GM21390 (cell line): ENCODE measurements around the gene SLC4A11.
"Not testable (repeated sequence)": the region's sequence is repeated elsewhere in the genome, so short reads cannot be mapped to it uniquely, and the experiment has no call there.

Experiments
- ATAC-seq: cut with Tn5 transposase; IDR thresholded peaks from one replicate; pipeline ENCODE4 v1.9.1; 2021; ENCODE audit not compliant: unreplicated experiment

The SLC4A11 gene

DNA sequence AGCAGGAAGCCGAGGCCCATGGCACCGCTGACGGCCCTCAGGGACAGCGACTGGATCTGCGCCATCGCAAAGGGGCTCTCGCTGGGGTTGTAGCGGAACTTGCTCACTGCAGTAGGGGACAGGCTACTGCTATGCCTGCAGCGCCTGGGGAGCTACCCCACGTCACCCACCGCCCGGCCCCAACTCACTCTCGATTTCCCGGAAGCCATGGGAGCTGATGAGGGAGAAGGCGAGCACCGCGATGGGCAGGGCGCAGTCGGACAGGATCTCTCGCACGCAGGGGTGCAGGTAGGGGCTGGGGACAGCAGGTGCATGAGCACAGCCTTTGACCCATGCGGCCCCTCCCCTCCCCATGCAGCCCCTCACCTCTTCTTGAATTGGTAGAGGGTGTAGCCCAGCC lies 9.8 kb downstream of the SLC4A11 start:
- ATAC-seq: no peak

DNA sequence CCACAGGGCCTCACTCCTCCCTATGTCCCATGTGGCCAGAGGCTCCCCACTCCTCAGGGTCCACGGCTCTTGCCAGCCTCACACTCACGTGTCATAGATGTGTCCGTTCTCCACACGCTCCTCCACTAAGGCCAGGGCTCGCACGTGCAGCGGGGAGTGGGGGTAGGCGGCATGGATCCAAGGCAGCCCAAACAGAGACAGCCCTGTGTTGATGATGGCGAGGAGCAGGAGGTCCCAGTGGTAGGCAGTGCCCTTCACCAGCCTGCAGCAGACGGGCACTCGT lies 10.3 kb downstream of the SLC4A11 start:
- no peak for ATAC-seq

DNA sequence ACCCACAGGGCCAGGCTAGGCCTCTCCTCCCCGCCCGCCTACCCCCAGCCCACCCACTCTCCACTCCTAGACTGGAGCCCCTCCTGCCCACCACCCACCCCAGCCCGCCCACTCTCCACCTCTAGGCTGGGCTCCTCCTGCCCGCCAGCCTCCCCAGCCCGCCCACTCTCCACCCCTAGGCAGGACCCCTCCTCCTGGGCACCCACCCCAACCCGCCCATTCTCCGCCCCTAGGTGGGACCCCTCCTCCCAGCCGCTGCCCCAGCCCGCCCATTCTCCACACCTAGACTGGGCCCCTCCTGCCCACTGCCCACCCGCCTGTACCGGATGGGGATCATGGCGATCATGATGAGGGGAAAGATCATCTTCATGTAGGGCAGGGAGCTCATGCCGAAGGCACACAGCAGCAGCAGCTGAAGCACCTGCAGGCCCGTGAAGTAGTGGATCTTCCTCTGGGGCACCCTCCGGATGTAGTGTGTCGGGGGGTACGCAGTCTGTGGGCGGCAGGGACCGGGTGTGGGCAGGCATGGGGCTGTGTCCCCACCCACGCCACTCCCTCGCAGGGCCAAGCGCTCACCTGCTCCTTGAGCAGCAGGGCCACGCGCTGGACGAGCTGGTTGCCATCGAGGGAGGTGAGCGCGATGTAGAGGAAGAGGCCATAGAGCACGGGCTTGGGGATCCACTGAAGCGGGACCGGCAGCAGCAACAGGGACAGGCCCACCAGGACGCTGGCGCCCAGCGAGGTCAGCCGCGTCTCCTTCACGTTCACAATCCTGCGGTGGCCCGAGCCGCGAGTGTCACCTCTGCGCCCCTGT lies 10.8 kb downstream of the SLC4A11 start:
- ATAC-seq: no peak

DNA sequence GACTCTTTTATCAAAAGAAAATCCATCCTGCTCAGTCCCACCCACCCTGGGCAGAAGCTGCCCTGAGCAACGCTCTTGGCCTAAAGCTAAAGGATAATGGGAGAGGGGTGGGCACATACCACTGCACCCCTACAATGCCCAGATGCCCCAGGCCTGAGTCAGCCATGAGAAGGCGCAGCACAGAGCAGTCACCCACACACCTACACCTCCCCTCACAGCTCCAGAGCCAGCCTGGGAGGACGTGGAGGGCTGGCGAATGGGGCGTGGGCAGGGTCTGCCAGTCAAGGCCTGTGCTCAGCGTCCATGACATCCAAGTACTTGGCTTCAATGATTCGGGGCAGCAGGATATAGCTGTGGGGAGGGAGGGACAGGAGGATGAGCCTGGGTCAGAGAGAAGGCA lies 11.5 kb downstream of the SLC4A11 start:
- ATAC-seq: no peak

DNA sequence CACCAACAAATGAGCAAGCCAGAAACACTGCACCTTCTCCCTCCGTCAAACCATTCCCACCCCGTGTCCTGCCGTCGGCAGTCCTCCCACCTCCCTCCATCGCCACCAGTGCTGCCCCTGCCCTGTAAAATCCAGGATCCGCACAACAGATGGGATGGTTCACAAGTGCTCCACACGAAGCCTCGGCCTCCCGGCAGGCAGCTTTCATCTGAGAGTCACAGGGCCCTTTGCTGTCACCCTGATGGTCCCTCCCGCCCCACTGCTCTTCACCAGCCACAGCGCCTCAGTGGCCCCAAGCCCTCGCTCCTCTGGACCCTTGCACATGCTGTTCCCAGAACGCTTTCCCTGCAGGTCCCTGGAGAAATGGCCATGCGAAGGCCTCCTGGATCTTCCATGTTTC lies 12.1 kb downstream of the SLC4A11 start:
- no peak for ATAC-seq

DNA sequence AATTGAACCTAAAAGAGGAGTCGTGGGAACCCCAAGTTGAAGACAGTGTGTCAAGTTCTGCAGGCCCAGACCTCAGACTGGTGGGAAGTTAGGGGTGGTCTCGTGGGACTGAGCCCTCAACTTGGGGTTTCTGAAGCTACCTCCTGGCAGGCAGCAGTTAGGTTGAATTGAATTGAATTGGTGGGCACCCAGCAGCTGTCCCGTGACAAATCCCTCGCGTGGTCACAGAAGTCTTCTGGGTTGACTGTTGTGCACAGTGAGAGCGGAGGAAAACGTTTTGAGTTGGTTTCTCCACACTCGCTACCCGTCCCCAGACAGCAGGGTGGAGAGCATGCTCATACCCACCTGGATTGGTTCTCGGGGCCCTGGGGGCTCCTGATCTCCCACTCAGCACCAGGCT lies 12.9 kb downstream of the SLC4A11 start:
- ATAC-seq: no peak

DNA sequence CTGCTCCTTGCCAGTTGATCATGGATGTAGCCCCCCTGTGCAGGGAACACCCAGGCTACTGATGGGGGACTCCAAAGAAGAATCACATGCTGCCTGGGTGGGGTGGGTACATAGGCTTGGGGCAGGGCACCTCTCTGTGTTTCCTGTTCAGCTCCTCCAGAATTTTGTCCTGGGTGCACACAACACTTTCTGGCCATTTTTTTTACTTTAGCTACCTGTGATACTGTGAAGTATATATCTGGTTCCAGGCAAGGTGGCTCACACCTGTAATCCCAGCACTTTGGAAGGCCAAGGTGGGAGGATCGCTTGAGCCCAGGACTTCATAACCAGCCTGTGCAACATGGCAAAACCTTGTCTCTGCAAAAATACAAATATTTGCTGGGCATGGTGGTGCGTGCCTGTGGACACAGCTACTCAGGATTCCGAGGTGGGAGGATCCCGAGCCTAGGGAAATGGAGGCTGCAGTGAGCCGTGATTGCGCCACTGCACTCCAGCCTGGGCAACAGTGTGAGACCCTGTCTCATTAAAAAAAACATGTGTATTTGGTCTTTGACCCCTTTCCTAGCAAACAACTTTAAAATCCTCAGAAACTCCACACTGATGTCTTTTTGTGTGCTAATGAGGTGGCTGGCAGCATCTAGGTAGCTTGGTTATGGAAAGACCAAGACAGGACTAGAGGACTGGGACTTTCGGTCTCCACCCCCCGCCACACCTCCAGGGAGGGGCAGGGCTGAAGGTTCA lies 14.1 kb downstream of the SLC4A11 start:
- no peak for ATAC-seq

DNA sequence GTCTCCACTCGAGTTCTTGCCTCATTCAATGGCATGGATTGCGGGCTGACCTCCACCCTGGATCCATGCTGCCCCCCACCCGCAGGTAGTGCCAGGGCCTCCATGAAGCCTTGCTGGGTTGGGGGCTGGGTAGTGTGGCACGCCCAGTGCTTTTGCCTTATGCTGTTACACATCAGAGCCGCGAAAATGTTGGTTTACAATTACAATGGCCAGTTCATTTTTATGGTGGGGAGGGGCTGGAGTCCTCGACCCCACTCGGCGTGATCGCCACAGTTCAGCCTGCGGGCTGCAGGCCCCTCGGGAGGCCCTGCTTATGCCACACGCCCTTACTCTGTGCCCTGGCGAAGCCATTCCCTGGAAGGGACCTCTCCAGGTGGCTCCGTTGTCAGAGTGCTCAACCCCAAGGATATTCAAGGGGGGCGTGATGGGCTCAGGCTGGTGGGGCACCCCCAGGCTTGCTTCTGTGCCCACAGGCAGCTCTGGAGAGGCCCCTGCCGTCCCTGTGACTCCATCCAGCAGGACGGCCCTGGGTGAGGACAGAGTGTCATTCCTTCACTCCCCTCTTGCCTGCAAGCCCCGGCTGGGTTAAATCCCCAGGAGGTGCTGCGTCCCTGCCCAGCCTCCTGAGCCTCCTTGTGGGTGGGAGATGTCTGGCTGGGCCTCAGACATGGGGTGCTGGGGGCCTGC lies 14.9 kb downstream of the SLC4A11 start:
- no peak for ATAC-seq

DNA sequence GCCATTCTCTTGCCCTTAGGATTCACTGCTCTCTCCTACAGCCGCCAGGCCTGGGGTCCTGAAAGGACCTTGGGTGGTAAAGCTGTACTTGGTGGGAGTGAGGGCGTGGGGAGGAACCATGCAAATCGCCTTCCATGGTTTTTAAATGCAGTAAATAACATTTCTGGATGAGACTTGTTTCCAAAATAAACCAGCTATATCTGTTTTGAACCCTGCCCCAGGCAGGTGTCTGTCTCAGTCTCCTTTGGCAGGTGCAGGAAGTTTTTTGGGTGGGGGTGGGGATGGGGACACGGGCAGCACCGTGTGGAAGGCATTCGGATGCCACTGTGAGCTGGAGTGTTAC lies 15.4 kb downstream of the SLC4A11 start:
- ATAC-seq: no peak

DNA sequence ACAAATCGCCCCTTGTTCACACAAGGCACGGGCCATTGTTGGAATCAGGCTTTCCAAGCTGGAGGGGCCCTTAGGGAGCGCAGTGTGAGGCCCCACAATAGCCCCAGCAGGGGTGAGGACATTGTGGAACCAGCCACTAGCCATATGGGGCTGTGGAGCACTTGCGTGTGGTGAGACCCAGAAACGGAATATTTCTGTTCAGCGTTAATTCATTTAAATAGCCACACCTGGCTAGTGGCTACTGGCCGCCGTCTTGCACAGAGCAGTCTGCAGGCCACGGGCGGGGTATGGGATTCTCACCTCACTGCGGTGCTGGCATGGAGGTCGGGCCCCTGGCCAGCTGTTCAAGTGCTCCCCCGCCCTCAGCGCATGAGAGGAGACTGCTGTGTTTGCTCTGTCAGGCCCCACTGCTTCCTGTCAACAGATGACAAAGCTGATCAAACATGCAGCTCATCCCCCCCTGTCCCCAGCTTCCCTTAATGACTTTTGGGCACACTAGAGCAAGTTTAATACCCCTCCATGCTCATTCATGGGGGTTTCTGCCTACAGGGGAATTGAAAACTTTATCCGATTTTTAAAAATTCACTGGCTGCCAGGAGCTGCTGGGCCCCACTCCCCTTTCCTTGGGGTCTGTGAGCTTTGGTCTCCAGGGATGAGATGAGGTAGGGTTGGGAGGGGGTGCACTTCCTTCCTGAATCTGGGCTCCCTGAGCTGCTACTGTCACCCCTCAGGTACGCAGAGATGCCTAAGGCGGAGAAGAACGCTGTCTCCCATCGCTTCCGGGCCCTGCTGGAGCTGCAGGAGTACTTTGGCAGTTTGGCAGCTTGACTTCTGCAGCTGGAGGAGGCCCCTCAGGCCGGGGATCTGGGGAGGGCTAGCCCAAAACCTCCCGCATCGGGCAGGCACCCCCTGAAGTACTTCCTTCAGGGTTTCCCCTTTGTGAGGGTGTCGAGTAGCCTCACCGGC lies 16.1 kb downstream of the SLC4A11 start:
- ATAC-seq: no peak

DNA sequence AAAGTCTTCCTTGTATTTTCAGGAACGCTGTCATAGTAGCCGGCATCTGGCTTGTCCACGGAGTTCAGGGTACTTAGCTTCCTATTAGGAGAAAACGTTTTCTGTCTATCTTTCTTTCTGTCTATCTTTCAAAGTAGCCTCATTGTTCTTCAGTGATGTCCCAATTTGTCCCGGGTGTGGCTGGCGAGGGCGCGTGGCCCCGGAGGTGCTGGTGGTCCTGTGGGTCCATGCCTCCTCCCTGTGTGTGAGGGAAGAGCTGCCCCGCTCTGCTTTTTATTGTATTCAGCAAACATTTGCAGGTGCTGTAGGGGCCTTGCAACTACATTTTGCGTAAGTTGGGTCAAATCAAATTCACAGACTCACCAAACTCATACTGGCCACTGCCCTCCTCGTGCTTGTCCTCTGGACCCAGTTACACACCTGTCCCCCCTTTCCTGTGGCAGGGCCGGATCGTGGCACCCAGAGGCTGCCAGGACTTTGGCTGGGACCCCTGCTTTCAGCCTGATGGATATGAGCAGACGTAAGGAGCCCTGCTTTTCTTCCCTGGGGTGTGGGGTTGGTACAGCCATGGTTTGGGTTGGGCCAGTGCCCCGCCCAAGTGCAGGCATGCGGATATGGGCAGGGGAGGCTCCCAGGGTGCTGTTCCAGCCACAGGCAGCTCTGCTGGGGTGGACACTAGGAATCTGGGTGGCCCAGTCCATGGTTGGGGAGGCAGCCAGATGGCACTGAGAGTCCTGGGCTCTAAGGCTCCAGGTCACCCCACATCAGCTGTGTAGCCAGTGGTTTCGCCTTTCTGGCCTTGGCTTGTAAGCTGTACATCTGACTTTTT lies 17.4 kb downstream of the SLC4A11 start:
- ATAC-seq: no peak

DNA sequence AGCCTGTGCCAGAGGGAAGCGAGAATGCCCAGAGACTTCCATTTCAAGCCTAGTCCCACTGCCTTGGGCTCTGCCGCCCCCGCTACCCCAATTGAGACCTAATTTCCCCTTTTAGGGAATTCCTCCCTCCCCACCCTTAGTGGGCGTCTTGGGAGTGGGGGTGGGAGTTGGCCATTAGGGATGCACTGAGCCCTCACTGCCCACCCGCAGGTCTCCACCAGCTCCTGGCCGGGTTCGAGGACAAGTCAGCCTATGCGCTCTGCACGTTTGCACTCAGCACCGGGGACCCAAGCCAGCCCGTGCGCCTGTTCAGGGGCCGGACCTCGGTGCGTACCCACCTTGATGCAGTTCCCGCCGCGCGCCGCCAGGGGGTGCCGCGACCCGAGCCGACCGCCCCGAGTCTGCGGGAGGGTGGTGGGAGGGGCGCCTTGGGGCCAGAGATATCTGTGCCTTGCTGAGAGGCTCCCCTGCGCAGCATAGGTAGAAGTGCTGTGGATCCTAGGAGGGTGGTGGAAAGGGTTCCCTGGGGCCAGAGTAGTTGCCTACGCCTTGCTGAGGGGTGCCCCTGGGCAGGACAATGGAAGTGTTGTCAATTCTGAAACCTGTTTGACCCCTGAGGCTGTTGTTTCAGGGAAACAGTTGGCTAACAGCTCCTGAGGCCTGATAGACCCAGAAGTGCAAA lies 20.5 kb downstream of the SLC4A11 start:
- ATAC-seq: peak; percentile 71

DNA sequence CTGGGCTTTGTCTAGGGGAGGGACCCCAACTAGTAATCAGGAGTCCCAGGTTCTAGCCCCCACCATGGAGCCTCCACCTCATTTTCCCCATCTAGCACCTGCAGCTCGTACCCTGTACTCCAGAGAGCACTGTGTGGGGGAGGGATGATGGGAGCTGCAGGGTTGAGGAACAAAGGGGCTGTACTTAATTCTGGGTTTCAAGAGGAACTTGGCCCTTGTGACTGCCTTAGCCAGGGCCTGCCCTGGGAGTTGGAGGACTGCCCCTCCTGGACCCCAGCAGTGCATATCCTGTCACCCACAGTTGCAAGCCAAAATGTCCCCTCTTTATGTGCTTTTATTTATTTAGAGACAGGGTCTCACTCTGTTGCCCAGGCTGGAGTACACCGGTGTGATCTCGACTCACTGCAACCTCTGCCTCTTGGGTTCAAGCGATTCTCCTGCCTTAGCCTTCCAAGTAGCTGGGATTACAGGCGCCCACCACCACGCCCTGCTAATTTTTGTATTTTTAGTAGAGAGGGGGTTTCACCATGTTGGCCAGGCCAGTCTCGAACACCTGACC lies 23.6 kb downstream of the SLC4A11 start:
- not testable (repeated sequence) for ATAC-seq

DNA sequence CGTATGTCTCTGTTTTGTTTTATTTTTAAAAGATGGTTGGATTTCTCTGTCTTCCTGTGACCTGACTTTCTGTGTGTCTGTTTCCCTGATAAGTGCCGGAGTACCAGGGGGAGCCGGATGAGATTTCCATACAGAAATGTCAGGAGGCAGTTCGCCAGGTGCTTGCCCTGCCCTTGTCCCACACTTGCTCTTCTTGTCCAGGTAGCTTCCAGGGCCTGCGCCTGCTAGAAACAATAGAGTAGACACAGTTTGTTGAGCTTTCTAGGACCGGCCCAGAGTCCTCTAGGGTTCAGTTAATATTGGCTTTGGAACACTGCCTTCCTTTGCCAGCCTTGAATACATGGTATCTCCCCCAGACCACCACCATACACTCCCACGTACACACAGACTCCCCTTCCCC lies 25.8 kb downstream of the SLC4A11 start:
- ATAC-seq: no peak

DNA sequence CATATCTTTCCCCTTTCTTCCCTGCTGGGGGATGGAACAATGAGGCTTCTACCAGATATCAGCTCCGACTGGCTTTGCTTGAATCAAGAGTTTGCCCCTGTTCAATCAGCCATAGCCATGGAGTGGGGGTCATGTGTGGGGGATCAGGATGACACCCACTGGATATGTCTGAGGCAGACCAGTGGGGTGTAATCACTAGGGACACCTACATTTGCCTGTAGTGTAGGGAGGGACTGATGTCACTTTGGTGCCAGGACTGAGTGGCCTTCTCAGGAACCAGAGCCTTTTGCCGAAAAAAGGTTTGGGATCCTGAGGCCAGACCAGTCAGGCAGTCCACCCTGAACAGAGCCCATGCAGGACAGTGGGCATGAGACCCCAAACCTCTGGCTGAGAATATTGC lies 28.6 kb downstream of the SLC4A11 start:
- ATAC-seq: no peak

DNA sequence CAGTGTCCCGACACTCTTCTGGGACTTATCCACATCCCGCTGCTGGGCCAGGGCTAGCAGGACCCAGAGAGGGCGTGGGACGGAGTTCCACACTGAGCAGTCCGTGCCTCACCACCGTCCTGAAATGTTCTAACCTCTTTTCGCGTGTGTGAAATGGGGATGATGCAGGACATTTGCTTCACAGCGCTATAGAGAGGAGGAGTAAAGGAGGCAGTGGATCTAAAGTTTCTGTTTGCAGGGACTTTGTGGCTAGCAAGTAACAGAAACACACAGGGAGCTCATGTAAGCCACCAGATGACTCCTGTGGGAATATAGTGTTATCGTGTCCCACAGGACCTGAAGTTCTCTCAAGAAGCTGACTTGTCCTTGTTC lies 29.1 kb downstream of the SLC4A11 start:
- no peak for ATAC-seq

DNA sequence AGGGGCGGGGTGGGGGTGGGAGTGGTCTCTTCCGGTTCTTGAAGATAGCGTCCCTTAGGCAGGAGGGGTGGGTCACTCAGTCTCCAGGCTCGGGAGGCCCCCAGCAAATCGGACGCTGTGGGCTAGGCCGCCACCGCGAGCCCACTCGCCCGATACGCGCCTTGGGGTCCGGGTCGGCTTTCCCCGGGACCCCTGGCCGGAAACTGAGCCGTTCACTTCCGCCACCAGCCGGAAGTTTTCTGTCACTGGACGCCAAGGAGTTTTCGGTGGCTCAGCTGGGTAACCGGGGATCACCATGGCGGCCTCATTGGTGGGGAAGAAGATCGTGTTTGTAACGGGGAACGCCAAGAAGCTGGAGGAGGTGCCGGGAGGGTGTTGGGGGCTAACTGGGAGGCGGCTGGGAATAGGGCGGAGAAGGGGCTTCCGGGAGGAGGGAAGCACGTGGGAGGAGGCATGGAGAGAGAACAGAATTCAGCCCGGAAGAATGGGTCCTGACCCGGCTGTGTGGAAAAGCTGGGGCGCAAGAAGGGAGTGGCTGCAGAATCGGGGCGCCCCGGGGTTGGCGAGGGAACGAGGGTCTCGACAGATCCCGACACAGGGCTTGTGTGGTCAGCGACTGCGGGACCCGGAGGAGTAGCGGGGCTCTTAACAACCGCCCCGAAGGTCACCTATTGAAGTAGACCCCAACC lies 29.6 kb downstream of the SLC4A11 start, which contains the start of gene ITPA:
Gene ITPA (plus strand): TSS at position 242 of the 689 bp plus-strand sequence. CDS start 54 bp downstream, at position 296.
- no peak for ATAC-seq

DNA sequence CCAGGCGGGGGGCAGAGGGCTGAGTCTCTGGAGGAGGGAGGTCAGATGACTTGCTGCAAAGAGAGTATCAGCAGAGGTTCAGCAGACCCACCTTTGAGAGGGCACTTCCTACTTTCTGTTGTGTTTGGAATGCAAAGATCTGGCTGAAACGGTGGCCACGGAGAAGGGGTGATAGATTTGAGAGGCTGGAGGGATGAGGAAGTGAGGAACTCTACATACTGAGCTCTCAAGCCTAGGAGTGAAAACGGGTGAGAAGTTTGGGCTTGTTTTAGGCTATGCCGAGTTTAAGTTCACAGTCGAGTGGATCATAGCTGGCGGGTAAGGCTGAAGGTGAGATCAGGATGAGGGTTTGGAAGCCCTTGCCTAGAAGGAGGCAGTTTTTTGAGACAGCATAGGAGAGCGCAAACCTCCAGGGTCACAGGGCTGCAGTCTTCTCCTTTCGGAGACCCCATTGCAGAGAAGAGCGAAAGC lies 30.2 kb downstream of the SLC4A11 start:
- ATAC-seq: no peak
